GM10266 (cell line): Measurements from ENCODE around the gene MTAP.
A peak's percentile ranks its signal among the peaks of the same experiment; 100 is the strongest.
"Not testable (repeated sequence)": the region's sequence is repeated elsewhere in the genome, so short reads cannot be mapped to it uniquely, and the experiment has no call there.

ENCODE experiments used
- DNase-seq: peaks from one replicate; pipeline ENCODE4 v3.0.0; 2012; ENCODE audit errors: extremely low spot score
- CTCF ChIP-seq: IDR thresholded peaks from 2 replicates; pipeline ENCODE4 v1.5.1; 2012; ENCODE audit warnings: mild to moderate bottlenecking, low read depth; ENCODE audit not compliant: control insufficient read depth, insufficient read depth; ENCODE audit errors: missing control alignments

The MTAP gene

DNA sequence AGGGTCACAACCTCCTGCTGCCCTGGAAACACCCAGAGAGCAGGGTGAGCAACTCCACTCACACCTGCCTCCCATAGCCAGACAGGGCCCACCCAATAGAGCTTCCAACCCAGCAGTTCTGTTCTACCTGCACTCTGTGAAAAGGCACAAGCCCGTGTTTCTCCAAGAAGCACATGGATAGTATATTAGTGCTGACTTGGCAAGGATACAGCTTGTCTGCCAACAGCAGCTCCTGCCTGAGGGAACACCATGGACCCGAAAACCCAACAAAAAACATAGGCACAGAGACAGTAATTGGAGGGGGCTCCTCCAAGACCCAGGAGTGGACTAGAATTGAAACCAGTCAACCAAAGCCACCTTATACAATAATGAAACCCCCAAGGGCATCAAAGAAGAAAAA lies 143.2 kb downstream of the MTAP start:
- no peak for TF ChIP-seq CTCF
- DNase-seq = no peak

DNA sequence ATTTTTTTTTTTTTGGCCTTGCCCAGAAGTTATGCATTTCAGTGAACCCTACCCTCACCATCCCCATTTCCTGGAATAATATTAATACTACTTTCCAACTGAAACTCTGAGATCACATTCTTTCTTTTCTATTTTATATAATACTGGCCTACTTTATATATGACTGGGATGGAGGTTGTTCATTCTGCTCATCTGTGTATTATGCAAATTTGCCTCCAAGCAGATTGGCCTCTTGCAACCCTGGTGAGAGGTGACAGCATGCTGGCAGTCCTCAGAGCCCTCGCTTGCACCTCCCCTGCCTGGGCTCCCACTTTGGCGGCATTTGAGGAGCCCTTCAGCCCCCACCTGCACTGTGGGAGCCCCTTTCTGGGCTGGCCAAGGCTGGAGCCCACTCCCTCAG lies 156.4 kb downstream of the MTAP start:
- DNase-seq = no peak
- TF ChIP-seq CTCF = no peak

GRCh38 chr9:21959268-21959667 lies 156.8 kb downstream of the MTAP start:
- not testable (repeated sequence) for DNase-seq

DNA sequence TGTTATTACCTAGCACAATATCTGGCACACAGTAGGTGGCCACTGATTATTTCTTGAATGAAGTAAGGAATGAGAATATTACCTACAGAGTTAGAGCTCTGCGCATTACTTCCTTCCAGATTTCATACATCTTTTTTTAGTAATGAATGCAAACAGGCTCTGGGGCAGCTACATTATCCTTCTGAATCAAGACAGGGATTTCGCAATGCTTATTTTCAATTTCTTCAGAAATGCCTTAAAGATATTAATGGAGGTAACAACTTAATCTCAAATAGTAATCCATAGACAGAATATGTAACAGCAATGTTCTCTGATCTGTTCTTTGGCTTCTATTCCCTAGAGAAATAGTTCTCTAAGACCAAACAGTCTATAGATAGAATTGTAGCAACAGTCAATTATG lies 159.1 kb downstream of the MTAP start:
- no peak for TF ChIP-seq CTCF
- DNase-seq = no peak

GRCh38 chr9:21964925-21965385 lies 162.5 kb downstream of the MTAP start:
- TF ChIP-seq CTCF = no peak
- DNase-seq = peak; percentile 70

- peak; percentile 60 for TF ChIP-seq CTCF
These were observed 163.0 kb downstream of the MTAP start for GRCh38 chr9:21965401-21965951.

DNA sequence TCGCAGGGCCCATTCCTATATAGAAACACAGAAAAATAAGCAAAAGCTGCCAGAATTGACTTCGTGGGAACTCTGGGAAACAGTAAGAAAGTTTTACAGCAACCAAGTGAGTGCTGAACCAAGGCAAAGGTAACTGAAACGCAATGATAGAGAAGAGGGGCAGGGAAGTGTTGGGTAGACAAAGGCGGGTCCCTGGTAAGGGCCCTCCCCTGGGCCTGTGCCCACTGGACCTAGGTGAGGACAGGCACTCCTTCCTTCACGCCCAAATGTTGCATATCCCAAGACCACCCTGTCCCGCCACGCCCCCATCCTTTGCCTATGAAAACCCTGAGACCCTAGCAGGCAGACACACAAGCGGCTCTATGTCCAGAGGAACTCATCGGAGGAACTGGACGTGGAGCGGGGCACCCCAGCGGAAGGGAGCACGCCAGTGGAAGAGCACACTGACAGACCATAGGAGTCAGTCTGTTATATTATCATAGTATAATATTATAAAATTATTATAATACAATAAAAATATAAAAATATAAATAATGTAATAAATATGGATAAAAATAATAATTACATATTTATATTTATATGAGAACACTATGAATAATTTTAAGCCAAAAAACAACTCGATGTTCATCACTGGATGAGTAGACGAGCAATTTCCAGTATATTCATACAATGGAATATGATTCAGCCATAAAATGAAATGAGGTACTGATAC lies 163.9 kb downstream of the MTAP start:
- no peak for DNase-seq
- no peak for TF ChIP-seq CTCF

More at GRCh38 chr9:21965401-21965951, 163.0 kb downstream of the MTAP start:
- DNase-seq = peak; percentile 84

DNA sequence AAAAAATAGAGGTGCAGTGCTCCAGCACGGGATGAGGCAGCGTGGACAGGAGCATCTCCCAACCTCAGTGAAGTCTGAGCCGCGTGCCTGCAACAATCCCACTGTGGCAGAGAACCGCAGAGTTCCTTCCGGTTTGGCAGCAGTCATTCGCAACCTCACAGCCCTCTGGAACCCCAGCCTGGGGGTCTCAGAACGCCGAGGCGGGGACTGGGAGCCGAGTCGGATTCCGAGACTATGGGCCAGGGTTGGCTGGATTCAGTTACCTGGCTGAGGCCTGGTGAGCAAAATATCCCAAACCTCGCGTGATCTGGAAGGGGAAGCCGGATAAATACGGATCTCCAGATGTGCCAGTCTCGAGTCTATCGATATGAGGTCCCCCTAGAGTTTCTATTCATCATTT lies 164.7 kb downstream of the MTAP start:
- no peak for DNase-seq
- no peak for TF ChIP-seq CTCF
